COLO668 (cell line): ENCODE measurements around the gene PDLIM4.

Source experiments
- DNase-seq: peaks from one replicate; lab custom pipeline; 2025; ENCODE audit not compliant: unreplicated experiment; lab: John Stamatoyannopoulos, UW

The PDLIM4 gene

DNA sequence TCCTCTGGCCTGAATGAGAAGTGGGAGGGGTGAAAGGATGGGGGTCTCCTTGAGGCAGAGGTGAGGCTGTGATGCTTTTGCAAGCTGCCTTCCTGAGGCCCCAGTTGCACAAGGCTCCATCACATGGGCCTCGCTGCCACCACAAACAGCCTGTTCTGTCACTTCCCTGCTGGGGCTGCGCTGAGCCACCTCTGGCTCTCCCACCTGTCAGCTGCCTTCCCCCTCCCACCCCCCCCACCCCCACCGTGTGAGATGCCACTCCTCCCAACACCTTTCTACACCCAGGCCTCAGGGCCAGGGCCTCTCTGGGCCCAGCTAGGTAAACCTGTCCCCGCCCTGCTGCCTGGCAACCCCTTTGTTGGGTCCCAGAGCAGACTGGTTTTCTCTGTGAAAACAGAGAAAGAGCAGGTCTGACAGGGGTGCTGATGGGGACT is 4.5 kb upstream of the PDLIM4 start:
- peak; percentile 79 for DNase-seq

DNA sequence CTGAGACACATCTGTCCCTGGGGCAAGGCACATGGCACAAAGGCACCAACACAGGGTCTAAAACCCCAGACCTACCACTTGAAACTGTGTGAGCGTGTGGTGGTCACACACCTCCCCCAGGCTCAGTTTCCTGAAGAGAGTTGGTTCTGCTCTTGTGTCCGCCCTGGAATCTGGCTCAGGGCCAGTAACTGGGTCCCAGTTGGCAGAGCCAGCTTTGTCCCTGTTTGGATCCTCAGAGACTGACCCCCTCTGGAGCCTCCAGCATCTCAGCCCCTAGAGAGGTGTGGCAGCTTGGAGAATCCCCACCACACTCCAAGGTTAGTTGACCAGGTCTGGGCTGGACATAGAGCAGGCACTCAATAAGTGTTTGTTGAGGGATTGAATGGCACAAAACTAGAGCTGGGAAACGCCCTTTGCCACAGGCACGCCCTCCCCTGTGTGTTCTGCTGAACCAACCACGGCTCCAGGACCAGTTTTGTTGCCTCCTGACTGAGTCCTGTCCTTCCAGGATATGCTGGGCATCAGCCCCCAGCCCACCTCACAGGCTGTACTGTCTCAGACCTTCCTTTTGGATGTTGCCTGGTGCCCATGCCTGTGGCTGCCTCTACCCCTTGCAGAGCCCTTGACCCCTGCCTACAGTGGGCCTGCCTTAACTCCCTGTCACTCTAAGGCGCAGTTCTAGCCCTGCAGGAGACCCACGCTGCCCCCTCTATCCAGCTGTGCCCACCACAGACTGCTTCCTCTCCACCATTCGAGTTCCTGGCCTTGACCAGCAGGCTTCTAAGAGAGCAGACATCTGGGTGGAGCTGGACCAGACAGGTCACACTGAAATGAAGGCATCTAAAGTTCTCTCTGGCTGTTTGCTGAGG is 3.8 kb upstream of the PDLIM4 start:
- peak; percentile 56 for DNase-seq

DNA sequence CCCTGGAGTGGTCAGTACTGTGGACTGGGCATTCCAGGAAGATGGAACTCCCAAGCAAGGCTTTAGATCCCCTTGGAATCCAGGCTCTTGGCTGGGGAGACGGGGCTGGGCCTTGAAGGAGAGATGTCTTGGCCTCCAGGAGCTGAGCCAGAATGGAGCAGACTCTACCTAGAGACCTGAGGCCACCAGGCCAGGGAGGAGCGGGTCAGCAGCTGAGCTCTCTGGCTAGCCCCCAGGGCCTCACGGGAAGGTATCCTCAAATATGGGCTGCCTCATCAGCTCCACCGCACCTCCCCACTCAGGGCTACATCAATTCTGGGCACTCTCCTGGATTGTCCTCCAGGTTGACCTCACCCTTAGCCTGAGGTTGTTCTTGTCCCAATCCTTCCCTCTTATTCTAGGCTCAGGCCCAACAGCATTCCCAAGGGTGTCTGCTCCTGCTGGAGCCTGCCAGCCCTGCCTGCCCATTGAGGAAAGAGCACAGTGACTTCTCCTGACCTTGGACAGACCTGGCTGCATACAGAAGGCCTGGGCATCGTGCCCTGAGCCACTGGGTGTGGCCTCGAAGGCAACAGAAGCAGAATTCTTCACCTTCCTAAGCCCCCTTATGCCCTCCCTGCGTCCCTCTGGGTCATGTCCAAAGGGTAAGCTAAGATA is 3.0 kb upstream of the PDLIM4 start:
- no peak for DNase-seq

DNA sequence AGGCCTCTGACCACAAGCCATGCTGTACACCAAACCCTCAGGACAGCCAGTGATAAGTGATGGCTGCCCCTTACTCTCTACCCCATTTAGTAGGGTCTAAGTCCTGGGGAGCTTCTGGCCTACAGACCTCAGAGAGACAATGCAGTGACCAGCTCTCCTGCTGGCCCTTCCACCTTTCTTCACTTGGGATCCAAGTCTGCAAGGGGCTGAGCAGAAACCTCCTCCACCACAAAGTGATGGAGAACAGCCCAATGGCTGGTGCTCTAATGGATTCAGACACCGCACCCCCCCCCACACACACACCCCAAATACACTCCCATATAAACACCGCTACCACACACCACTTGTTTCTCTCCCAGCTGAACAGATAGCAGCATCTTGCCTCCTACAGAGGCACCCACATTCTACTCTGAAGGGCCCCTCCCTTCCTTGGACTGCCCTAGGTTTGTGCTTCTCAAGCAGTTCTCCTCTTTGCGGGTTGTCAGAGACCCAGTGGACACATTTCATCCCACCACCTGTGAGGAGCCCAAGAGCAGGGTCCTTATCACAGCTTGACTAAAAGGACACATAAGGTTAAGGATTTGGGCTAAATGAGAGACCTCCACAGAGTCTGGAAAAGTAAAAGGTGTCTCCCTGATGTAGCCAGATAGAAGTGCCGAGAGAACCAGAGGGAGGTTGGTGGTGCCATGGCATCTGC is 1.3 kb upstream of the PDLIM4 start:
- no peak for DNase-seq

DNA sequence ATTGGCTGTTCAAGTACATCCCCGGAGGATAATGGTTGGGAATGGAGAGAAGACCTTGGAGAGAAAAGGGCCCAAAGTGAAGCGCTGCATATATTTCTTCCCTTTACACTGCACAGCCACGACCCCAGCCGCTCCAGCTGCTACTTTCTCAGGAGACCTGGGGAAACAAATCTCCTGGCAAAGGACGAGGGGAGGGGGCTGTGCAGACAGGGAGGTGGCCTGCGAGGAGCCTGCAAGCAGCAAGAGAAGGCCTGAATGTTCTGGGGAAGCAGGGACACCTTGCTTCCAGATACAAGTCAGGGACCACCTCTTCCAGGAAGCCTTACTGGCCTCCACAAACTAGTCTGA is 739 bp upstream of the PDLIM4 start:
- no peak for DNase-seq

DNA sequence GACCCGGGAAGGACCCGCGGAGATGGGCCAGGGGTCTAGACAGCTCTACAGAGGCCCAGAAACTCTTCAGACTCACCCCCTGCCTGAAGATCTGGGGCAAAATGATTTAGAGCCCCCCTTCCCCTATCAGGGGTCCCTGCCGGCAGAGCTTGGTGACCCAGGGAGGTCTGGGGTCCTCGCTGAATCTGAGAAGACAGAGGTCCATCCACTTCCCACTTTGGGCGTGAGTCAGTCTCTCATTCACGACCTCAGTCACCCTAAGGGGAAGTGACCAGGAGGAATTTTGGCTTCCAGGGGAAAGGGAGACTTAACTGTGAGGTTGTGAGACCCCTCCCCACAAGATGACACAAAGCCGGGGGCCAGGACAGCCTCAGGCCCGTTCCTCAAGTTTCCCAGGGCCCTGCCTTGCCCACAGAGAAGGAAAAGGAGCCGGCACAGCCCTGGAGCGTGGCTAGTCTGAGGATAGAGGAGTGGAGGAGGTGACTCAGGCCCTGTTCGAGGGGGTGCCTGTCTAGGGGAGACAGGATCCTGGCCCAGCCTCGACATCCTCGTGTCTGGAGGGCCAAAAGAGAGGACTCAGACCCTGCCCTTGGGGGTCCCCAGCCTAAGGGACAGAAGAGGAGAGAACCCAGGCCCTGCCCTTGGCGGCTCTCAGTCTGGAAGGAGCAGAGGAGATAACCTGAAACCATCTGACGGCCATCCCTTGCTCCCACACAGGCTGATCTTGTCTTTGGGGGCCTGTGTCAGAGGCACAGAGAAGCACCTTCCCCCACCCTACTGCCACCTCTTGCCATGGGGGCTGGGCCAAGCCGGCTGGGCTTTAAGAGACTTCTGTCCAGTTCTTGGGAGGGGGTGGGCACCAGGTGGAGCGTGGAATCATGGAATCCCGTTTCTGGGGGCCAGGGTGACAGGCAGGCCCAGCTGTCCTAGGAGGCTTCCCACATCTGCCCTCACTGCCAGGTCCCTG is 889 bp downstream of the PDLIM4 start:
- DNase-seq = no peak

DNA sequence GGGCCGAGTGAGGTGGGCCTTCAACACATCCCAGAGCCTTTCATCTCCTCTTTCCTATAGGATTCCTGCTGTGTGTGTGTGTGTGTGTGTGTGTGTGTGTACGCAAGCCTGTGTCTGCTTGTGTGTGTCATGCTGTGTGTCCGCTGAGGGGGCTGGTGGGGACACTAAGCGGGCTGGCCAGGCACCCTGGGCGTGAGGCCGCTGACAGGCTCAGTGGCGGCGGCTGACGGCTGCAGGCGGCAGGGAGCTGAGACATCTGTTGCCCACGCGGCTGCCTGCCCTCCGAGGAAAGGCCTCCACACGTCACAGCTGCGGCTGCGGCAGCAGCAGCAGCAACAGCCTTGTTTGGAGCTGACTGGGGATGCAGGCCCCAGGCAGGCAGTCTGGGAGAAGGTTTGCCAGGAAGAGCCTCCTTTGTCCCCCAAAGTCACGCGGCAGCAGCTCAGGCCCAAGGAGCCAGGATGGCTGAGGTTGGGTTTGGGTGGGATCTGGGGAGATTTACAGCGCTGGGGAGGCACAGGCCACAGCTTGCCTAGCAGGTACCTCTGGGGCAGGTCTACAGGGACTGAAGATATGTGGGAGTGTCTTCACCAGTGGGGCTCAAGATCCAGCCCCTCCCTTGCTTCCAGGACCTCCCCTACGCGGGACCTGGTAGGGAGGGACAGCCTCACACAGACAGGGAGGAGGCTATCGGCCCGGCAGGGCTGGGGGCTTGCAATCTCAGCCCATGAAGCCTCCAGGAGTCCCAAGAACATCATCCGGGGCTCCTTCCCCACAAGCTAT is 1.8 kb downstream of the PDLIM4 start:
- DNase-seq = peak; percentile 2

DNA sequence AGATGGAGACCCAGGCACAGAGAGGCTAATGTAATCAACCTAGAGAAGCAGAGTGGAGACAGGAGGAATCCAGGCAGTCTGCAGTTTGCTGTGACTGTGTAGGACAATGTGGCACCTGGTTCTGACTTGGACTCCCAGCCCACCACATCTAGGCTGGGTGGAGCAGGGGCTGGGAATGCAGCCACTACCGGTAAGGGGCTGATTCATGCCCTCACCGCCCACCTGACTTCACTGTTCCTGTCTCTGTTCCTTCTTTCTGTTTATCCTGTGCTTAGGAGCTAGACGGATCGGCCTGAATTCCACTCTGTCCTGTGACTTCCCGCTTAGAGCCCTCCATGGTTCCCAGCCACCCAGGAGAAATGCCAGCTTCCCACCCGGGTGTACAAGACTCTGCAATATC is 2.6 kb downstream of the PDLIM4 start:
- DNase-seq = no peak

DNA sequence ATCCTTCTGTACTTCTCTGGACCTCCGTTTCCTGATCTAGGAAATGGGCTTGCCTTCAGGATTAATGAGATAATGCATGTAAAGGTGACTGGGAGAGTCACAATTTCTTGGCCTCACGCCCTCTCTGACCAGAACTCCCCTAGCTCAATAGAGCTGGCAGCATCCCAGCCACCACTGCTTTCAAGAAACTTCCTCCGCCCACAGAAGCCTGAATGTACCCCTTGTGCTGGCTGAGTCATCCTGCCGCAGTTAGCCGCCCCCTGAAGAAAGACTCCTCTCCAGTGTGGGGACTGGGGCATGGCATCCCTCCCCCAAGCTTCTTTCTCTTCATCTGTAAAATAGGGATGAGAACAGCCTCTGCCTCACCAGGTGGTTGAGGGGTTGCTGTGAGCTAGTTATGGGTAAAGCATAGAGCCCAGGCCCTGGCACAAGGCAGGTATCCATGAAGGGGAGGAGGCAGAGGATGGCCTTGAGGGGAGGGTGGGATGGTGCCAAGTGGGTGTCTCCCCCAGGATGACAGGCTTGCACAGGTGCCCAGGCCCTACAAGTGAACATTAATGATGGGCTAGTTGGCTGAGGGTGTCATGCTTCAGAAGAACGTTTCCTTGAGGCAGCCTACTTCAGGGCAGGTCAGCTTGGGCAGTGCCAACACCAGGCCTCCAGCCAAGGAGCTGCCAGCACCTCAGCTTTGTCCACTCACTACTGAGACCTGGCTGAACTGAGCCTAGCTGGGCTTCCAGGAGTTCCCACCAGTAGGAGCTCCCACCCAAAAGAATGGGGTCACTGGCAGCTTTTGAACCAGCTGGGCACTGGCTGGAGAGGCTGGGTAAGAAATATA is 3.4 kb downstream of the PDLIM4 start:
- DNase-seq = no peak

DNA sequence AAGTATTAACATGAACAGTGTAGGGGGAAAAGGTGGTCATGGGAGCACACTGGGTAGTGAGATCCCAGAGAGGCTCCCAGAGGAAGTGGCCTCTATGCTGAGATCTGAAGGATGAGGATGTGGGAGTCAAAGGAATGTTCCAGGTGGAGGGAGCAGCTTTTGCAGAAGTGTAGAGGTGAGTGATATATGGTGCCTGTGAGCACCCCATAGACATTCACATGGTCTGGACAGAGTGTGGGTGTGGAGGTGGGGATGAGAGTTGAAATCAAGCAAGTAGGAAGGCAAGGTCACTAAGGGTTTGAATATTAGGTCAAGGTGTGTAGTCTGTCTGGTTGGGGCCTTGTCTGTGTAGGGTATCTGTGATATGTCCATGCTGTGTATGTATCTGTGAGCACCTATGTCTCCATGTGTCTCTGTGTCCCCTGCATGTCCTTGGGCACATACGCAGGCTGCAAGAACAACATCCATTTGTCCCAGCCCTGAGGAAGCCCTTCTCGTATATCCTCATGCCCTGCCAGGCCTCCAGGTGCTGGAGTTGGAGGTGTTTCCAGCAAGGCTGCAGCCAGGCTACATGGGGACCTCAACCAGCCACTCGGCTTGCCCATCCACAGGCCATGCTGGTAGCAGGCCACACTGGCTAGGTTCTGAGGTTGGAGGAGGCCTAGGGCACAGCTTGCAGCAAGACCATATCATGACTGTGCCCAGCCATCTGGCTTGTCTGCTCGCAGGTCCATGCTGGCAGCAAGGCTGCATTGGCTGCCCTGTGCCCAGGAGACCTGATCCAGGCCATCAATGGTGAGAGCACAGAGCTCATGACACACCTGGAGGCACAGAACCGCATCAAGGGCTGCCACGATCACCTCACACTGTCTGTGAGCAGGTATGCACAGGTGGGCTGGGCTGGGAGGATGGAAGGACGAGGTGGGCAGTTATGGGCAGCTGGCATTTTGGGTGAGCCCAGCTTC is 4.7 kb downstream of the PDLIM4 start:
- DNase-seq = no peak

DNA sequence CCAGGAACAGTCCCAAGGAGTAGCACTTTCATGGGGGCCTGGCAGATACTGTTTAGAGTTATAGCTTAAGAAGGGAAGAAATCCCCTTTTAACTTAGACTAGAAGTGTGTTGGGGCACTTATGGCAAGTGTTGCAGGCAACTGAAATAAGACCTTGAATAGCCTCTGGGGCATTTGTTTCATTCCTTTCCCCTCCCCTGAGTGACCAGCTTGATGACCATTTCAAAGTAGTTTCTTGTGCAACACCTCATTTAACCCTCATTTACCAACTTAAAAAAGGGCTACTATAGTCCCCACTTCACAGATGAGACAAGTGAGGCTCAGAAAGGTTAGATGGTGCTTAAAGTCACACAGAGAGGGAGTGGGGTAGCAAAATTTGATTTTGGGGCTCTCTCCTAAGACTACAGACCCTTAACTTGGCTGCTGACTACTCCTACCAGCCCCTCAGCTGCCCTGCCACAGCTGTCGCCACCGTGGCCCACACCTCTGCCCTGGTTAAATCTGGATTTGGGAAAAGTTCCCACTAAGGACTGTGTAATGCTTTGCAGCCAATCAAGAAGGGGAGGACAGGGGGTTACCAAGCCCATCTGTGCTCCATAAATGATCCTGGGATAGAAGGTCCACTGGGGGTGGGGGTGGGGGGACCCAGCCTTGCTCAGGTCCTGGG is 5.5 kb downstream of the PDLIM4 start:
- DNase-seq = no peak

DNA sequence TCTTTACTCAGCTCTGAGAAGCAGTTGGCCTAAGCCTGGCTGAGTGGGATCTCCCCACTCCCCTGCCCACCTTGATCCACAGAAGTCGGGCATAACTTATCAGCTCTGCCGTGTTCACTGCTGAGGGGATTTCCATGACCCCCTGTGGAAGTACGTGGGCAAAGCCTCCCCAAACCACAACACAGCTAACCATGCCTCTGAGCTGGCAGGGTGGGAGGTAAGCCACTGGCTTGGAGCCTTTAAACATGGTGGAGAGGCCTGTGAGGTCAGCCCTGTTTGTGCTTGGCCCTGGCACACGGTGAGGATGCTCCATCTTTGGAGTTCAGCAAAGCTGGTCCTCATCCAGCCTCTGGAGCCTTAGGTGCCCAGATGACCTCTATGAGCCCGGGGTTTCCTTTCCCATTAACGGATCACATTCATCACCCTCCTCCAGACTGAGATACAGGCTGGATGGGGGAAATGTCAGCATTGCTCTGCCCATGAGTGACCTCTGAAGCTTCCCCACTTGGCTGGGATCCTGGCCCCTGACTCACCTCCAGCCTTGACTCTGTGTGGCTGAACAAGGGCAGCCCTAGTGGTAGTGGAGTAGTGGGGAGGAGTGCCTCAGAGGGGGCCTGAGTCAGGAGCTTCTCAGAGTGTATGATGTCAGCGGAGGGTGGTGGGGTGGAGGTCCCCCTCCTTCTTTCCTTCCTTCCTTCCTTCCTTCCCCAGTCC is 6.2 kb downstream of the PDLIM4 start:
- DNase-seq = no peak

DNA sequence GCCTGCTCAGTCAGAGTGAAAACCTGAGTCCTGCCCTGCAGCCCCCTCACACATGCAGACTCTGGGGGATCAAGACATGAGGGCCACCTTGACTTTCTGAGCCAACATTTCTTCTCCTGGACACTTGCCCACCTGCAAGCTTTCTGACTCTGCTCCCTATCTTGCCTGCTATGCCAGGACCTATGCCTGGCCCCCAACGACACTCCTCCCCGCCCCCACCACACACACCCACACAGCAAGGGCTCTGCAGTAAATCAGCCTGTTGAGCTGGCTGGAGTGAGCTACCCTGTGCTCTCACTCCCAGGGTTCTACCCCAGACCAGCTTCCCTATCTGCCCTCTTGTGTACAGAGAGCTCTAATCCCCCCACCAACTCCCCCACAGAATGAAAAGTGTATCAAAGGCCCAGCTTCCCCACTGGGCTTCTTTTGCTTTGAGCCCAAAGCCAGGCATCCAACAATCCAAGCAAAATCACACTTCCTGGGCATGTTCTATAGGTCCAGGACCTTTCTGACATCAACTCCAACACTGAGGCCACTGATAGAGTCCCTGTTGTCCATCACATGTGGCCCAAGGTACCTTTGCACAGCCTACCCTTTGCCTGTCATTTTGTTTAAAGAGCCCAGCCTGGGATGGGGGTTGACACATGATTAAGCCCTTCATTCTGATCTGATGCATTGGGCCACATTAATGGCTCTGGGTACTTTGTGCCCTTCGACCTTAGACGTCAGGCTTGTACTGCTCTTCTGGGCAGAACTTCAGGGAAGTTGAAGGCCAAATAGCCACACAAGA is 7.2 kb downstream of the PDLIM4 start:
- no peak for DNase-seq

DNA sequence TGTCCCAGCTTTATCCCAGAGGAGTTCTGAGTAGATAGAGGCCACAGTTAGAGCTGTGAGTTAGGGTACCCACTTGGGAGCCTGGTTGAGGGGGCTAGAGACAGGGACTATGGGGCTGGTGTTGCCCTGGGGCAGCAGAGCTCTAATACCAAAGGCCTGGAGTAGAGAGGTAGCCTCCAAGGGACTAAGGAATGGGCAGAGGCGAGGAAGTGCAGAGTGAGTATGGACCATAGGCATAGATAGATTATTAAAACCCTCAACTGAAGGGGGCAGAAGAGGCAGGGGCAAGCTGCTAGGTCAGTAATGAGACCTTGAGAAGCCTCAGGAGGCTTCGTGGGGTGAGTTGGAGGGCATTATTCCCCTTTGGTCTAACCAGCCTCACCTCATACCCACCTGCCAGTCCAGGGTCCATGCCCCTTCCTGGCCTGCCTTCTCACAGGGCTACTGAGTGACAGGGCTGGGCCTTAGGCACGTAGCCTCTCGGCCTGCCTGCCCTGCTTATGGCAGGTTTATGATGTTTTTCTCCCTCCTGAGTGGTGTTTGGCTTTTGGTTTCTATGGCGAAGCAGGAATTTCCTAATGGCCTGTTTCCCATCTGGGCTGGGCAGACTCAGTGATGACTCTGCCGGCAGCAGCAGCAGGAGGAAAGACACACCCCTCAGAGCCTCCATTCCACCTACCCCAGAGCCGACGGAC is 8.0 kb downstream of the PDLIM4 start:
- no peak for DNase-seq

DNA sequence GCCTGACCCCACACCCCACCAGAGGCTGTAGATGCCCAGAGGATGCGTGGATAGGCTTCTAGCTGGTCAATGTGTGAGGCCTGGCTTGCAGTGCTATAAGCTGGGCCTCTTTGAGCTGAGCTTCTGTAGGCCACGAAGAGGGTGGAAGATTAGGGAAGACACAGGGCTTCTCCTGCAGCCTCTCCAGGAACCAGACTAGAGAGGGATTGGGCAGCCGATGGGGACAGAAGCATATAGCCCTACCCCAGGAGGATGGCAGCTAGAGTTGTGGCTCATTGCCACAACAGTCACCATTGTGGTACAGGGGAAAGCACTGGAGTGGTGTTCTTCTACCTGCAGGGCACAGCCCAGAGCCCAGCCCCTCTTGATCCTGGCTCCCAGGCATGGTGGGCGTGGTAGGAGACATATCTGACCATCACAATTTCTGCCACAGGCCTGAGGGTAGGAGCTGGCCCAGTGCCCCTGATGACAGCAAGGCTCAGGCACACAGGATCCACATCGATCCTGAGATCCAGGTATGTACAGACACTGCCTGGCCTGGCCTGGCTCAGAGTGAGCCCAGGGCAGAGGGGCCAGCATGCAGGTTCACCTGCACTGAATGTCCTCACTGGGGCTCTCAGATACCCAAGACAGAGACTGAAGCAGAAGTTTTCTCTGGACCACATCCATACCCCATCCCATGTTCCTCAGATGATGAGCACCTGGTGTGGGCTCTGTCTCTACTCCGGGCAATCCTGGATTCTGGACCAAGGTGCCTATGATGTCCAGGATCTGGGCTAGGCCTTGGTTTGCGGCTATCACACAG is 8.7 kb downstream of the PDLIM4 start:
- DNase-seq = no peak
